HG03175 (cell line): ENCODE results near the gene TERC.
A peak's percentile ranks its signal among the peaks of the same experiment; 100 is the strongest.
"Not testable (repeated sequence)": the region's sequence is repeated elsewhere in the genome, so short reads cannot be mapped to it uniquely, and the experiment has no call there.

Experiments used
- ATAC-seq: cut with Tn5 transposase; IDR thresholded peaks from one replicate; pipeline ENCODE4 v1.9.1; 2021; ENCODE audit warnings: mild to moderate bottlenecking, moderate library complexity; ENCODE audit not compliant: unreplicated experiment

The TERC gene

DNA sequence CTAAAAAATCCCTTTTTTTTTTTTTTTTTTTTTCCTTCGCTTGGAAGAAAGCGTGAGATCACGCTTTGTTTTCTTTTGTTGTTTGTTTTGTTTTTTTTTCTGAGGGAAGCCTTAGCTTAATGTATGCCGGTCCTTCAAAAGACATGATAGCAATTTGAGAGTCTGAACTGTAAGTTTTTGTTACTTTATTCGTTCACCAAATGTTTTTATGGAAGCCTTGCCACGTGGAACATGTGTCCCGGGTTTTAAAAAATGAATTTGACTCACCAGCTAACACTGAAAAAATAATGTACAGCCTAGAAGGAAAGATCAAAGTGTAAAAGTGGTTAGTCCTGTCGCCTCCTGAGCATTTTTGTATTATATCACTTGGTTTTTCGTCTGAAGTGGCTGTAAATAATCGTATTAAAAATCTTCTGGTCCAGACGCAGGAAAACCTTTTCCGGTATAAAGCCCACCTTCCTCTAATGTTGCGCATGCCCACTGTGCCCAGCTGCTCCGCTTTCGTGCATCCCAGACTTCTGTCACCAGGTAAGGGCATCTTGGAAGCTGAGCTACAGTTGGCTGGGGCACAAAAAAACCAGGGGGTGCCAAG lies 7.5 kb upstream of the TERC start:
- ATAC-seq: peak; percentile 6

GRCh38 chr3:169771497-169772304 lies 6.8 kb upstream of the TERC start:
- peak; percentile 19 for ATAC-seq

DNA sequence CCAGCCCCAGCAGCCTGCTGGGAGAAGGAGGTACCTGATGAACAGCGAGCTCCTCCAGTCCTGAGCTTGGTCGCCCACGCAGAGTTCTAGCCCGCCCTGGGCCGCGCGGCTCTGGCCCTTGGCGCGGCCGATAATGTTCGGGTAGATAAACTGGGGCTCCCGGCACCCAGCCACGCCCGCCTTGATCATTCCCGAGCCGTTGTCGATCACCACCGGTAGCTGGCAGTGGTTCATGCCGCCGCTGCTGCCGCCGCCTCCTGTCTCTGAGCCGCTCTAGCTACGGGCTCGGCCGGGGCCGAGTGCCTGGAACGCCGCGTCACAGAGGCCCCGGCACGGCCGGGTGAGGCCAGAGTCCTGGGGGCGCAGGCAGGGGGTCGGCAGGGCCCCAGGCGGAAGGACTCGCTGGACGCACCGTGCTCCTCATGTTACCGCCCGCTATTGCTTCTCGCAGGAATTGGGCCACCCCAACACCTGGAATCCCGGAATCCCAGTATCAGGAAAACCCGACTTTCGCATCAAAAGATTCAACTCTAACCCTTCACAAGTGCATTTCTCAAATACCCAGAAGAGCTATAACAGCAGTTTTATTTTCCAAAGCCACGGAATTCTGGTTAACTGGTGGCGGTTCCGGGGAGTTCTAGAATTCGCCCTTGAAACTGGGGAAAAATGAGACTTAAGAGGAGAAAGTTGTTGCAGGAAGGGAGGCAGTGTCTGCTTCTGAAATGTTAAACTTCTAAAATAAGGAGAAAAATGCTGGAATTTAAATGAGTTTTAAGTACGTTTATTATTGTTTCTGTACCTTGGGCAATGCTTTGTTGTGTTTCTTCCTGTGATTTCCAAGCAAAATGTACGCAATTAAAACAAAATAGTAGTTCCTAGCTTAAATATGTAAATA lies 4.7 kb upstream of the TERC start, which contains the start of gene ACTRT3:
ACTRT3 (minus strand) TSS at position 275 of the 895 bp plus-strand sequence; CDS start at position 234, 41 bp downstream.
- ATAC-seq: peak; percentile 21

DNA sequence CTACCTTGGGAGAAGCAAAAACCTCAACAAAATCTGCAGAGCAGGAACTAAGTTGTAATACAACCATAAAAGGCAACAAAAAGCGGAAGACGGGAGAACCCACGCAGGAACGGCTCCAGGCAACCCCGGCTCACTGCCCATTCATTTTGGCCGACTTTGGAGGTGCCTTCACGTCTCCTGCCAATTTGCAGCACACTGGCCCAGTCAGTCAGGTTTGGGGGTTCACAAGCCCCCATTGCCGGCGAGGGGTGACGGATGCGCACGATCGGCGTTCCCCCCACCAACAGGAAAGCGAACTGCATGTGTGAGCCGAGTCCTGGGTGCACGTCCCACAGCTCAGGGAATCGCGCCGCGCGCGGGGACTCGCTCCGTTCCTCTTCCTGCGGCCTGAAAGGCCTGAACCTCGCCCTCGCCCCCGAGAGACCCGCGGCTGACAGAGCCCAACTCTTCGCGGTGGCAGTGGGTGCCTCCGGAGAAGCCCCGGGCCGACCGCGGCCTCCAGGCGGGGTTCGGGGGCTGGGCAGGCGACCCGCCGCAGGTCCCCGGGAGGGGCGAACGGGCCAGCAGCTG lies 463 bp downstream of the TERC start:
- peak; percentile 29 for ATAC-seq

GRCh38 chr3:169760479-169760878 lies 4.4 kb downstream of the TERC start:
- ATAC-seq: no peak

DNA sequence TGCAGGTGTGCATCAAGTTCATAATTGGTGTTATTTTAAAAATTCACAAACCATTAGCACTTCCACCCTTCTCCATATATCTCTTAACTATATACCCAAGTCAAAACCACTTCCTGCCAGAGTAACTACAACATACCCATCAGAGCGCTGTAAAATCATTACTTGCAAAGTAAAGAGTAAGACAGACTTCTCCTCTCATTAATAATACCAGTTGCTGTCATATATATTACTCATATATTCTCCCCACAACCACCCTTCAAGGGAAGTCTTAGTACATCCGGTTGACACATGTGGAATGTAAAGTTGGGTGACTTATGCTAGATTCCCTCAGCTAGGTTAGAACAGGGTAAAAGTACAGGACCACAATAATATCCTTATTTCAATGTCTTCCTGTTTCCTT lies 5.6 kb downstream of the TERC start:
- ATAC-seq: peak; percentile 72

DNA sequence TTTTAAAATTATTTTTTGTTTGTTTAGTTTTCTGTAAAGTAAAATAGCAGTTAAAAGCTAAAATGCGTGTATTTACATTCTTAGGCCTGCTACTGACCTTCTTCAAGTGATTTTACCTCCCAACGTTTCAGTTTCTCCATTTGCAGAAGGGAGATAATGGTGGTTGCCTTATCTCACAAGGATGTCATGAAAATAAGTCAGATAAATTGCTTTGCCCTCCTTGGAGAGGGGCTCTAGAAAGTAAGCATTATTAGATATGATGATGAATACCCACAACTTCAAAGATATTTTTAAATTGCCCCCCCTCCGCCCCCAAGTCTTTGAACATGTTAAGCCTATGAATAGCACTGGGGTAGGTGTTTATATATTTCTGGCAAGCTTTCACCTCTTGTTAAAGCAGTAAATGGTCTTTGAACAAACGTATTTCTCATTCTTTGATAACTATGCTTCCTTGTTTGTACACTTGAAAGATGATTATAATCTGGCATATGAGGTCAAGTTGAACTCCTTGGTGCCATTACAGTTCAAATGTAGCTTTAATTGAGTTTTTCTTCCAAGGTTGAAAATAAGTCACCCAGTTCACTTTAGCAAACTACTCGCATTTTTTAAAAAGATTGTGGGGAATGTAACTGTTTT lies 6.4 kb downstream of the TERC start:
- ATAC-seq: no peak

- ATAC-seq: no peak
These were observed 9.4 kb downstream of the TERC start for GRCh38 chr3:169755488-169755887.

DNA sequence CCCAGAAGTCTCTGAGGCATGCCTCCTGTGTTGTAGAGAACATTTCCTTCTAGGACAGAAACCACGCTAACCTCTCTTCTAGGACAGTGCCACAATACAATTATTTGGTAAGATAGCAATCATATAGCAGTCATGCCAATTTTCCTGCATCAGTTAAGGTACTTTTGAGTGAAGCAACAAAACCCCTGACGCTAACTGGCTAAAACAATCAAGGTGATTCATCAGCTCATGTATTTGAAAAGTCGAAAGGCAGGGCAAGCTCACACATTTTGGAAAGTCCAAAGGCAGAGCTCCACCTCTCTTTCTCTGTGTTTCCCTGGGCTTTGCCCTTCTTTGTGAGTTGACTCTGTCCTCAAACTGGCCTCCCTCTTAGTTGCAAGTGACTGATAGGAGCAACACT lies 10.1 kb downstream of the TERC start:
- ATAC-seq: no peak

GRCh38 chr3:169751875-169752274 lies 13.0 kb downstream of the TERC start:
- no peak for ATAC-seq

GRCh38 chr3:169750665-169751064 lies 14.2 kb downstream of the TERC start:
- ATAC-seq: no peak

DNA sequence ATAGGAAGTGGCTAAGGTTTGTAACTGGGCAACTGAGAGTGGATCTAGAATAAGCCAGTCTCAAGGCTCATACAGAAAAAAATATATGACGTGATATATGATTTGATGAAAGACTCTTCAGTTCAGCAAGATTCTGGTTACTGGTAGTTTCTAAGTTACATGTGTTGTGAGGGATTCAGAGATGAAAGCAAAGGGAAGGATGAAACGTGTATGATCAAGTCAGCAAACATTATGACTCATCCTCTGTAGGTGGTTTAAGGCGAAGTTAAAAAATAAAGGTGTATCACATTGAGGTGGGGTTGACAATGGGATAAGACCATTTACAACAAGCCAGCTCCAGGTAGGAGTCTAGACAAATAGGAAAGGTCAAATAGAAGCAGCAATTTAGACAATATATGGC lies 16.2 kb downstream of the TERC start:
- ATAC-seq: no peak

GRCh38 chr3:169746924-169747323 lies 17.9 kb downstream of the TERC start:
- ATAC-seq: no peak

- no peak for ATAC-seq
These were observed 20.4 kb downstream of the TERC start for GRCh38 chr3:169744366-169745054.

DNA sequence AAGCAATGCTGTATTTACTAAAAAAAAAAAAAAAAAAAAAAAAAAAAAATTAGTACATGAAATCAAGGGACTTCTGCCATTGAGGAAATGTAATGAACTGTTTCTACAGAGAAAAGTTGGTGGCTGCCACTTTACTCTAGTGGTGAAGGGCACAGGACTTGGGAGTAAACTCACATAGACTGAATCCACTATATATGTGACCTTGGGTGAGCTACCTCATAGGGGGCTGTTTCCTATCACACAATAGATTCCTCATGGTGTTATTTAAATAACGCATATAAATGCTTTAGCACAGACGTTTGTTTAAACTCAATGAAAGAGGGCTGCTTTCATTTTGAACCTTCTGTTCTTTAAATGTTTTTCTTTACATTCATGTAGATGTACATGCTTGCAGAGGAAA lies 25.8 kb downstream of the TERC start:
- no peak for ATAC-seq

DNA sequence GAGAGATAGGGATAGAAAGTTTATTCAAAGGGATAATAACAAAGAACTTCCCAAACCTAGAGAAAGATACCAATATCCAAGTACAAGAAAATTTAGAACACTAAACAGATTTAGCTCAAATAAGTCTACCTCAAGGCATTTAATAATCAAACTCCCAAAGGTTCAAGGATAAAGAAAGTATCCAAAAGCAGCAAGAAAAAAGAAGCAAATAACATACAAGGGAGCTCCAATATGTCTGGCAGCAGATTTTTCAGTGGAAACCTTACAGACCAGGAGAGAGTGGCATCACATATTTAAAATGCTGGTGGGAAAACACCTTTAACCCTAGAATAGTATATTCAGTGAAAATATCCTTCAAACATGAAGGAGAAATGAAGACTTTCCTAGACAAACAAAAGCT lies 33.0 kb downstream of the TERC start:
- not testable (repeated sequence) for ATAC-seq

DNA sequence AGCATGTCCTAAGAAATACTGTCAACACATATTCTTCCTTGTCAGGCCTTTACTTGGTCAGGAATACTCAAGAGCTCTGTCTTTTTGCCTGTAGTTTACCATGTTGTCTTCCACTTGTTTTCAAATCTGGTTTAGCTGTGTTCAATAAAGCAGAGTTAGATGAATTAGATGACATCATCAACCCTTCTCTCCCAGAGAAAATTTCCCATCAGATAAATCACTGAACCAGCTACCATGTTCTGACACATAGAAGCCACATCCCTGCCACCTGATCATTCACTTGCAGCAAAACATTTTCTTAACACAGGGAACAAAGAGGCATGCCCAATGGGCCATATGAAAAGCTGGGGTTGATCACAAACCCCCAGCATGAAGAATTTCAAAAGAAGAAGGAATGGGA lies 42.1 kb downstream of the TERC start:
- ATAC-seq: no peak

- ATAC-seq: not testable (repeated sequence)
These were observed 46.4 kb downstream of the TERC start for GRCh38 chr3:169718415-169718814.
